Stimulated activated naive B cell treated with anti-CD40 and anti-IgM and Interleukin-4, amounts not matched to agents 10 μg/mL and 1 μg/mL and 100 μg/mL, for 72 hours (primary cell): ENCODE results near the gene TEX11.
"Not testable (repeated sequence)": the region's sequence is repeated elsewhere in the genome, so short reads cannot be mapped to it uniquely, and the experiment has no call there.

ENCODE experiments used
- ATAC-seq, 2 donors: fragments of 150-1000 bp; cut with Tn5 transposase; replicated peaks; 2 replicates each; pipeline ENCODE4 v1.10.0; 2021; ENCODE audit warnings: moderate library complexity in 1 of 2
- DNase-seq: peaks from one replicate; pipeline ENCODE4 v3.0.0; 2021
- H3K27ac Mint-ChIP-seq: one replicate; pipeline ENCODE4 v1.8.0; 2022; ENCODE audit warnings: mild to moderate bottlenecking, mixed read lengths
- H3K27me3 Mint-ChIP-seq, 2 donors: one replicate each; pipeline ENCODE4 v1.8.0; 2022; ENCODE audit warnings: mixed read lengths in 2 of 2
- H3K36me3 Mint-ChIP-seq, 2 donors: one replicate each; pipeline ENCODE4 v1.8.0; 2022; ENCODE audit warnings: mixed read lengths in 2 of 2, mild to moderate bottlenecking in 1 of 2
- H3K4me1 Mint-ChIP-seq, 2 donors: one replicate each; pipeline ENCODE4 v1.8.0; 2022; ENCODE audit warnings: mixed read lengths in 2 of 2, mild to moderate bottlenecking in 1 of 2
- H3K4me3 Mint-ChIP-seq, 2 donors: one replicate each; pipeline ENCODE4 v1.8.0; 2022; ENCODE audit warnings: mild to moderate bottlenecking in 2 of 2, mixed read lengths in 2 of 2, moderate library complexity in 1 of 2
- H3K9me3 Mint-ChIP-seq, 2 donors: one replicate each; pipeline ENCODE4 v1.8.0; 2022; ENCODE audit warnings: mixed read lengths in 2 of 2, mild to moderate bottlenecking in 1 of 2

The TEX11 gene

GRCh38 chrX:70908541-70908940, at the start of gene TEX11:
TSS of gene TEX11 (minus strand) at chrX:70908711. CDS start at chrX:70907789, 922 bp downstream.
- Mint-ChIP-seq H3K9me3 (peaks cover 1 to 10% of the 10 kb centered on the region in 2 donors), H3K4me3 (no peak within 1 kb of the TSS), H3K4me1 (no peaks in the 10 kb centered on the region), H3K27ac (no peak within 1 kb of the TSS), H3K27me3 (no peaks in the 10 kb centered on the region), H3K36me3 (no peaks in the 10 kb centered on the region)
- no peak for ATAC-seq
- DNase-seq = no peak

- DNase-seq (no peak), ATAC-seq (no peak)
- H3K9me3 Mint-ChIP-seq = no peaks in the 10 kb centered on the region
- peaks cover 0 to 9% of the 10 kb centered on the region in 2 donors for H3K27me3 Mint-ChIP-seq
- H3K4me3 Mint-ChIP-seq = no peak overlapping the region
- no peaks in the 10 kb centered on the region for H3K36me3 Mint-ChIP-seq
- H3K4me1 Mint-ChIP-seq = no peaks in the 10 kb centered on the region
- H3K27ac Mint-ChIP-seq = no peak overlapping the region
Observed at GRCh38 chrX:70954871-70955270, 46.4 kb upstream of the TEX11 start.

GRCh38 chrX:70924294-70924911, 15.9 kb upstream of the TEX11 start:
- no peak for ATAC-seq
- Mint-ChIP-seq H3K27me3 (peaks cover 6 to 23% of the 10 kb centered on the region in 2 donors), H3K4me3 (no peak overlapping the region), H3K27ac (no peak overlapping the region), H3K4me1 (peaks cover 0 to 6% of the 10 kb centered on the region in 2 donors), H3K36me3 (no peaks in the 10 kb centered on the region), H3K9me3 (no peaks in the 10 kb centered on the region)
- DNase-seq = no peak

GRCh38 chrX:70922774-70923473, 14.4 kb upstream of the TEX11 start:
- no peak overlapping the region for H3K27ac Mint-ChIP-seq
- no peaks in the 10 kb centered on the region for H3K36me3 Mint-ChIP-seq
- peaks cover 6 to 14% of the 10 kb centered on the region in 2 donors for H3K27me3 Mint-ChIP-seq
- no peaks in the 10 kb centered on the region for H3K9me3 Mint-ChIP-seq
- DNase-seq (no peak), ATAC-seq (no peak)
- no peak overlapping the region for H3K4me3 Mint-ChIP-seq
- H3K4me1 Mint-ChIP-seq = peaks cover 0 to 6% of the 10 kb centered on the region in 2 donors

GRCh38 chrX:70921709-70922352, 13.3 kb upstream of the TEX11 start:
- no peak overlapping the region for H3K27ac Mint-ChIP-seq
- H3K27me3 Mint-ChIP-seq = peaks cover 0 to 9% of the 10 kb centered on the region in 2 donors
- no peak overlapping the region for H3K4me3 Mint-ChIP-seq
- H3K36me3 Mint-ChIP-seq = no peaks in the 10 kb centered on the region
- no peak for DNase-seq
- H3K4me1 Mint-ChIP-seq = peaks cover 0 to 6% of the 10 kb centered on the region in 2 donors
- peak; percentile 34 to 57 for ATAC-seq
- H3K9me3 Mint-ChIP-seq = no peaks in the 10 kb centered on the region

- Mint-ChIP-seq H3K9me3 (no peaks in the 10 kb centered on the region), H3K27ac (no peak overlapping the region), H3K36me3 (no peaks in the 10 kb centered on the region), H3K4me3 (no peak overlapping the region), H3K27me3 (no peaks in the 10 kb centered on the region), H3K4me1 (peaks cover 0 to 1% of the 10 kb centered on the region in 2 donors)
- DNase-seq (no peak), ATAC-seq (no peak)
Observed at GRCh38 chrX:70916754-70917153, 8.2 kb upstream of the TEX11 start.

GRCh38 chrX:70907900-70908299, 611 bp downstream of the TEX11 start:
- Mint-ChIP-seq H3K4me1 (no peaks in the 10 kb centered on the region), H3K9me3 (peaks cover 1 to 10% of the 10 kb centered on the region in 2 donors), H3K36me3 (no peaks in the 10 kb centered on the region)

GRCh38 chrX:70901465-70901864, 7.0 kb downstream of the TEX11 start:
- Mint-ChIP-seq H3K4me1 (no peaks in the 10 kb centered on the region), H3K27me3 (no peaks in the 10 kb centered on the region), H3K27ac (no peak overlapping the region), H3K4me3 (no peak overlapping the region), H3K9me3 (no peaks in the 10 kb centered on the region), H3K36me3 (no peaks in the 10 kb centered on the region)
- DNase-seq (no peak), ATAC-seq (no peak)

More at GRCh38 chrX:70907900-70908299, 611 bp downstream of the TEX11 start:
- ATAC-seq = no peak
- Mint-ChIP-seq H3K27me3 (no peaks in the 10 kb centered on the region), H3K27ac (no peak overlapping the region), H3K4me3 (no peak overlapping the region)
- DNase-seq = no peak

GRCh38 chrX:70890441-70890840, 18.1 kb downstream of the TEX11 start:
- not testable (repeated sequence) for H3K27ac Mint-ChIP-seq, H3K9me3 Mint-ChIP-seq, H3K36me3 Mint-ChIP-seq, H3K4me1 Mint-ChIP-seq, H3K27me3 Mint-ChIP-seq, DNase-seq, ATAC-seq, H3K4me3 Mint-ChIP-seq

GRCh38 chrX:70878902-70879301, 29.6 kb downstream of the TEX11 start:
- Mint-ChIP-seq H3K9me3 (no peaks in the 10 kb centered on the region), H3K4me3 (peak overlapping the region in 1 of 2 donors; percentile 30), H3K27me3 (peaks cover 0 to 3% of the 10 kb centered on the region in 2 donors), H3K36me3 (no peaks in the 10 kb centered on the region), H3K27ac (no peak overlapping the region), H3K4me1 (no peaks in the 10 kb centered on the region)
- no peak for ATAC-seq
- no peak for DNase-seq

- no peak overlapping the region for H3K4me3 Mint-ChIP-seq
- DNase-seq (no peak), ATAC-seq (no peak)
- no peak overlapping the region for H3K27ac Mint-ChIP-seq
- H3K36me3 Mint-ChIP-seq = no peaks in the 10 kb centered on the region
- H3K27me3 Mint-ChIP-seq = peaks cover 6 to 7% of the 10 kb centered on the region in 2 donors
- H3K9me3 Mint-ChIP-seq = no peaks in the 10 kb centered on the region
- no peaks in the 10 kb centered on the region for H3K4me1 Mint-ChIP-seq
Observed at GRCh38 chrX:70852294-70852693, 56.2 kb downstream of the TEX11 start.

- H3K4me1 Mint-ChIP-seq, H3K36me3 Mint-ChIP-seq, DNase-seq, H3K27me3 Mint-ChIP-seq, H3K4me3 Mint-ChIP-seq, ATAC-seq, H3K9me3 Mint-ChIP-seq, H3K27ac Mint-ChIP-seq: not testable (repeated sequence)
Observed at GRCh38 chrX:70844081-70844480, 64.4 kb downstream of the TEX11 start.

GRCh38 chrX:70843620-70844019, 64.9 kb downstream of the TEX11 start:
- H3K4me3 Mint-ChIP-seq, H3K27me3 Mint-ChIP-seq, DNase-seq, H3K27ac Mint-ChIP-seq, H3K9me3 Mint-ChIP-seq, H3K4me1 Mint-ChIP-seq, ATAC-seq, H3K36me3 Mint-ChIP-seq: not testable (repeated sequence)

- Mint-ChIP-seq H3K4me3 (no peak overlapping the region), H3K27me3 (no peaks in the 10 kb centered on the region), H3K36me3 (no peaks in the 10 kb centered on the region), H3K9me3 (peaks cover 0 to 2% of the 10 kb centered on the region in 2 donors), H3K27ac (no peak overlapping the region), H3K4me1 (no peaks in the 10 kb centered on the region)
- no peak for ATAC-seq
- DNase-seq = no peak
Observed at GRCh38 chrX:70834589-70834988, 73.9 kb downstream of the TEX11 start.

GRCh38 chrX:70826715-70827114, 81.8 kb downstream of the TEX11 start:
- Mint-ChIP-seq H3K9me3 (no peaks in the 10 kb centered on the region), H3K36me3 (no peaks in the 10 kb centered on the region), H3K27ac (no peak overlapping the region), H3K4me1 (no peaks in the 10 kb centered on the region), H3K27me3 (peaks cover 0 to 16% of the 10 kb centered on the region in 2 donors), H3K4me3 (no peak overlapping the region)
- no peak for ATAC-seq
- no peak for DNase-seq
